Natural killer cell (primary cell): ENCODE results near the gene SRRM4. TPM values are rescaled to one million over a fixed set of nuclear protein-coding genes. Genes with fewer than 3 reads are reported as not detected.

Source experiments
- ATAC-seq, 3 donors: fragments of 150-1000 bp in 2 of 3; fragments of 200-7000 bp in 1 of 3; cut with Tn5 transposase; 1 replicate in 1 of 3; 2 replicates in 2 of 3; pipeline ENCODE4 v1.10.0; 2021; ENCODE audit warnings: mild to moderate bottlenecking in 2 of 3, moderate library complexity in 2 of 3
- DNase-seq, 2 donors: peaks; one replicate each; pipeline versions ENCODE4 v3.0.0 to v3.0.0-alpha.2; 2013 to 2021; ENCODE audit warnings: mixed read lengths in 1 of 2
- H3K27ac ChIP-seq: one replicate; pipeline ENCODE4 v1.5.1; 2013; ENCODE audit warnings: mild to moderate bottlenecking, low read length
- H3K27me3 ChIP-seq: one replicate; pipeline ENCODE4 v1.6.1; 2013; ENCODE audit warnings: low read length; ENCODE audit not compliant: control insufficient read depth, insufficient read depth
- H3K36me3 ChIP-seq: one replicate; pipeline ENCODE4 v1.6.1; 2013; ENCODE audit warnings: low read length; ENCODE audit not compliant: control insufficient read depth, insufficient read depth
- H3K4me1 ChIP-seq: one replicate; pipeline ENCODE4 v1.6.1; 2013; ENCODE audit warnings: low read length; ENCODE audit not compliant: control insufficient read depth, insufficient read depth
- H3K4me3 ChIP-seq: one replicate; pipeline ENCODE4 v1.5.1; 2013; ENCODE audit warnings: low read length
- H3K9me3 ChIP-seq: one replicate; pipeline ENCODE4 v1.6.1; 2013; ENCODE audit warnings: low read length; ENCODE audit not compliant: control insufficient read depth, insufficient read depth
- H3K27ac Mint-ChIP-seq, 2 donors: one replicate each; pipeline ENCODE4 v1.8.0; 2022; ENCODE audit warnings: mild to moderate bottlenecking in 2 of 2, mixed read lengths in 2 of 2, moderate library complexity in 1 of 2
- H3K27me3 Mint-ChIP-seq, 2 donors: one replicate each; pipeline ENCODE4 v1.8.0; 2022; ENCODE audit warnings: low read depth in 2 of 2, mixed read lengths in 2 of 2
- H3K36me3 Mint-ChIP-seq: one replicate; pipeline ENCODE4 v1.8.0; 2022; ENCODE audit warnings: mixed read lengths
- H3K4me1 Mint-ChIP-seq, 2 donors: one replicate each; pipeline ENCODE4 v1.8.0; 2022; ENCODE audit warnings: mixed read lengths in 2 of 2
- H3K4me3 Mint-ChIP-seq: one replicate; pipeline ENCODE4 v1.8.0; 2022; ENCODE audit warnings: mild to moderate bottlenecking, moderate library complexity, mixed read lengths
- H3K9me3 Mint-ChIP-seq, 2 donors: one replicate each; pipeline ENCODE4 v1.8.0; 2022; ENCODE audit warnings: mixed read lengths in 2 of 2
- CTCF ChIP-seq: fragments of 200-600 bp; IDR thresholded peaks from one replicate; pipeline ENCODE4 v1.8.0; 2022; ENCODE audit warnings: antibody characterized with exemption
- WGBS: methylation state at CpG from one replicate; pipeline ENCODE4 v1.1.7; 2013; ENCODE audit warnings: missing lambda C conversion rate; ENCODE audit not compliant: insufficient coverage; 5-methylcytosine and 5-hydroxymethylcytosine counted together
- intact Hi-C: fragments of 100-400 bp; cut with micrococcal nuclease; formaldehyde crosslinking; loops from one replicate; pipeline ENCODE4 v1.14.2; 2022
- total RNA-seq, 4 donors: library from RNA; stranded (reverse); fragments of 120-200 nt in 1 of 4; gene quantifications; one replicate each; pipeline versions ENCODE4 v1.2.3 to v1.2.4, GENCODE V29; 2013 to 2022

Gene SRRM4
- total RNA-seq, 3 donors from 2014 or later (not counting 1 experiment from before 2014, with no cell fraction given): not detected

- H3K4me3 Mint-ChIP-seq: no peak overlapping the region
- H3K27ac ChIP-seq: no peak overlapping the region
- no peak for TF ChIP-seq CTCF
- no peaks in the 10 kb centered on the region for H3K36me3 Mint-ChIP-seq
- no peaks in the 10 kb centered on the region for H3K27me3 ChIP-seq
- no peak overlapping the region for H3K4me3 ChIP-seq
- ATAC-seq: no peak
- WGBS: 71% methylated on average over 4 of the region's 4 CpGs
- no peaks in the 10 kb centered on the region for H3K9me3 ChIP-seq
- no peaks in the 10 kb centered on the region for H3K36me3 ChIP-seq
- no peak for DNase-seq
- intact Hi-C loops: no loop called here
- H3K4me1 ChIP-seq: no peaks in the 10 kb centered on the region
- no peaks in the 10 kb centered on the region for H3K4me1 Mint-ChIP-seq
- H3K27me3 Mint-ChIP-seq: peaks cover 0 to 7% of the 10 kb centered on the region in 2 donors
- no peak overlapping the region for H3K27ac Mint-ChIP-seq
- H3K9me3 Mint-ChIP-seq: peaks cover 0 to 4% of the 10 kb centered on the region in 2 donors
Measured at GRCh38 chr12:118959348-118959747, 22.0 kb upstream of the SRRM4 start.

GRCh38 chr12:118959985-118960560 is 21.3 kb upstream of the SRRM4 start:
- DNase-seq (no peak), ATAC-seq (no peak)
- H3K4me1 Mint-ChIP-seq: no peaks in the 10 kb centered on the region
- peaks cover 0 to 3% of the 10 kb centered on the region in 2 donors for H3K27me3 Mint-ChIP-seq
- 90% methylated on average over 2 of the region's 2 CpGs for WGBS
- no peak overlapping the region for H3K27ac ChIP-seq
- H3K4me3 Mint-ChIP-seq: no peak overlapping the region
- no peaks in the 10 kb centered on the region for H3K36me3 Mint-ChIP-seq
- H3K4me1 ChIP-seq: no peaks in the 10 kb centered on the region
- TF ChIP-seq CTCF: no peak
- H3K4me3 ChIP-seq: no peak overlapping the region
- no peaks in the 10 kb centered on the region for H3K27me3 ChIP-seq
- H3K27ac Mint-ChIP-seq: no peak overlapping the region
- H3K9me3 Mint-ChIP-seq: peaks cover 0 to under 1% of the 10 kb centered on the region in 2 donors
- no peaks in the 10 kb centered on the region for H3K36me3 ChIP-seq
- no peaks in the 10 kb centered on the region for H3K9me3 ChIP-seq
- intact Hi-C loops: no loop called here

- Mint-ChIP-seq H3K9me3 (no peaks in the 10 kb centered on the region), H3K27me3 (no peaks in the 10 kb centered on the region), H3K4me3 (no peak overlapping the region), H3K36me3 (no peaks in the 10 kb centered on the region), H3K4me1 (no peaks in the 10 kb centered on the region), H3K27ac (no peak overlapping the region)
- no peak for DNase-seq
- Histone ChIP-seq H3K4me1 (no peaks in the 10 kb centered on the region), H3K36me3 (no peaks in the 10 kb centered on the region), H3K4me3 (no peak overlapping the region), H3K9me3 (no peaks in the 10 kb centered on the region), H3K27ac (no peak overlapping the region), H3K27me3 (no peaks in the 10 kb centered on the region)
- 85% methylated on average over 6 of the region's 6 CpGs for WGBS
- ATAC-seq: no peak
- intact Hi-C loops: no loop called here
- no peak for TF ChIP-seq CTCF
Measured at GRCh38 chr12:118960865-118961264, 20.5 kb upstream of the SRRM4 start.

- DNase-seq (no peak), ATAC-seq (no peak)
- no peak for TF ChIP-seq CTCF
- no peaks in the 10 kb centered on the region for H3K27me3 ChIP-seq
- H3K4me3 ChIP-seq: no peak overlapping the region
- Mint-ChIP-seq H3K36me3 (no peaks in the 10 kb centered on the region), H3K4me3 (no peak overlapping the region), H3K27ac (no peak overlapping the region), H3K27me3 (no peaks in the 10 kb centered on the region), H3K9me3 (peaks cover 0 to 2% of the 10 kb centered on the region in 2 donors), H3K4me1 (no peaks in the 10 kb centered on the region)
- H3K36me3 ChIP-seq: no peaks in the 10 kb centered on the region
- H3K27ac ChIP-seq: no peak overlapping the region
- 89% methylated on average over 5 of the region's 5 CpGs for WGBS
- no peaks in the 10 kb centered on the region for H3K4me1 ChIP-seq
- intact Hi-C loops: no loop called here
- H3K9me3 ChIP-seq: no peaks in the 10 kb centered on the region
Measured at GRCh38 chr12:118964988-118965387, 16.4 kb upstream of the SRRM4 start.
